ENCODE measurements around the gene TIGD4. TPM values are rescaled to one million over a fixed set of nuclear protein-coding genes. Genes with fewer than 3 reads are reported as not detected.

The TIGD4 gene
- total and polyA plus RNA-seq, 4 donors = 0.33 to 2.1 (median 0.82) TPM

- Histone ChIP-seq H3K9ac (ENCODE audit: insufficient read depth in 1 of 2, low read length in 2 of 2) (no peak overlapping the region), H3K27ac (ENCODE audit: low read depth in 1 of 2, low read length in 1 of 2) (no peak overlapping the region), H3K4me1 (ENCODE audit: control insufficient read depth in 5 of 5, insufficient read depth in 5 of 5, low read length in 5 of 5) (no peaks in the 10 kb centered on the region), H3K27me3 (ENCODE audit: control insufficient read depth in 3 of 3, insufficient read depth in 3 of 3, low read length in 2 of 3) (no peaks in the 10 kb centered on the region), H3K4me3 (no peak overlapping the region), H3K9me3 (ENCODE audit: control insufficient read depth in 4 of 4, insufficient read depth in 3 of 4, low read length in 3 of 4) (peaks cover 0 to 12% (median 1%) of the 10 kb centered on the region in 4 donors), H3K36me3 (ENCODE audit: control insufficient read depth in 4 of 4, insufficient read depth in 4 of 4, low read length in 4 of 4) (peaks cover 0 to 1% (median 0%) of the 10 kb centered on the region in 4 donors)
- 99 to 100% methylated on average over 2 of the region's 2 CpGs for WGBS, 2 donors
- DNase-seq (no peak), ATAC-seq (ENCODE audit: insufficient read depth, low FRiP score) (no peak)
- TF ChIP-seq, protein P1, sequence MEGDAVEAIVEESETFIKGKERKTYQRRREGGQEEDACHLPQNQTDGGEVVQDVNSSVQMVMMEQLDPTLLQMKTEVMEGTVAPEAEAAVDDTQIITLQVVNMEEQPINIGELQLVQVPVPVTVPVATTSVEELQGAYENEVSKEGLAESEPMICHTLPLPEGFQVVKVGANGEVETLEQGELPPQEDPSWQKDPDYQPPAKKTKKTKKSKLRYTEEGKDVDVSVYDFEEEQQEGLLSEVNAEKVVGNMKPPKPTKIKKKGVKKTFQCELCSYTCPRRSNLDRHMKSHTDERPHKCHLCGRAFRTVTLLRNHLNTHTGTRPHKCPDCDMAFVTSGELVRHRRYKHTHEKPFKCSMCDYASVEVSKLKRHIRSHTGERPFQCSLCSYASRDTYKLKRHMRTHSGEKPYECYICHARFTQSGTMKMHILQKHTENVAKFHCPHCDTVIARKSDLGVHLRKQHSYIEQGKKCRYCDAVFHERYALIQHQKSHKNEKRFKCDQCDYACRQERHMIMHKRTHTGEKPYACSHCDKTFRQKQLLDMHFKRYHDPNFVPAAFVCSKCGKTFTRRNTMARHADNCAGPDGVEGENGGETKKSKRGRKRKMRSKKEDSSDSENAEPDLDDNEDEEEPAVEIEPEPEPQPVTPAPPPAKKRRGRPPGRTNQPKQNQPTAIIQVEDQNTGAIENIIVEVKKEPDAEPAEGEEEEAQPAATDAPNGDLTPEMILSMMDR (IDR thresholded peaks at IDR 0.05; ENCODE audit: control extremely low read depth, extremely low read depth) = no peak
Observed at GRCh38 chr4:152824561-152824960, 45.0 kb upstream of the TIGD4 start.

DNA sequence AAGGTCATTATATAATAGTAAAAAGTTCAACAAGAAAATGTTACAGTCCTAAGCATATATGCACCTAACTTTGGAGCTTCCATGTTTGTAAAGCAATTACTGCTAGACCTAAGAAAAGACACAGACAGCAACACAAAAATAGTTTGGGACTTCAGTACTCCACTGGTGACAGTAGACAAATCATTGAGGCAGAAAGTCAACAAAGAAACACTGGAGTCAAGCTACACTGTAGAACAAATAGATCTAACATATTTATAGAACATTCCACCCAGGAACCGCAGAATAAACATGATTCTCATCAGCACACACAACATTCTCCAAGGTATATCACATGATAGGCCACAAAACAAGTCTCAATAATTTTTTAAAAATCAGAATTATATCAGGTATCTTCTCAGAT lies 42.8 kb upstream of the TIGD4 start:
- Histone ChIP-seq H3K9me3 (ENCODE audit: control insufficient read depth in 4 of 4, insufficient read depth in 3 of 4, low read length in 3 of 4) (peaks cover 0 to 7% (median 0%) of the 10 kb centered on the region in 4 donors), H3K36me3 (ENCODE audit: control insufficient read depth in 4 of 4, insufficient read depth in 4 of 4, low read length in 4 of 4) (peaks cover 0 to 9% (median under 1%) of the 10 kb centered on the region in 4 donors), H3K27ac (ENCODE audit: low read depth in 1 of 2, low read length in 1 of 2) (no peak overlapping the region), H3K9ac (ENCODE audit: insufficient read depth in 1 of 2, low read length in 2 of 2) (no peak overlapping the region), H3K4me3 (no peak overlapping the region), H3K27me3 (ENCODE audit: control insufficient read depth in 3 of 3, insufficient read depth in 3 of 3, low read length in 2 of 3) (no peaks in the 10 kb centered on the region), H3K4me1 (ENCODE audit: control insufficient read depth in 5 of 5, insufficient read depth in 5 of 5, low read length in 5 of 5) (peaks cover 0 to 4% (median 0%) of the 10 kb centered on the region in 5 donors)
- 97% methylated on average over 1 of the region's 1 CpG for WGBS, 2 donors
- TF ChIP-seq, protein P1 (IDR thresholded peaks at IDR 0.05; ENCODE audit: control extremely low read depth, extremely low read depth) = no peak
- no peak for DNase-seq
- ATAC-seq (ENCODE audit: insufficient read depth, low FRiP score) = no peak

GRCh38 chr4:152820073-152820472 lies 40.5 kb upstream of the TIGD4 start:
- 100% methylated on average over 2 of the region's 2 CpGs for WGBS, 2 donors

More at GRCh38 chr4:152820073-152820472, 40.5 kb upstream of the TIGD4 start:
- no peaks in the 10 kb centered on the region for H3K27me3 ChIP-seq (ENCODE audit: control insufficient read depth in 3 of 3, insufficient read depth in 3 of 3, low read length in 2 of 3)
- H3K9me3 ChIP-seq (ENCODE audit: control insufficient read depth in 4 of 4, insufficient read depth in 3 of 4, low read length in 3 of 4) = peaks cover 0 to 4% (median 1%) of the 10 kb centered on the region in 4 donors
- TF ChIP-seq, protein P1 (IDR thresholded peaks at IDR 0.05; ENCODE audit: control extremely low read depth, extremely low read depth) = no peak
- DNase-seq (no peak), ATAC-seq (ENCODE audit: insufficient read depth, low FRiP score) (no peak)
- H3K36me3 ChIP-seq (ENCODE audit: control insufficient read depth in 4 of 4, insufficient read depth in 4 of 4, low read length in 4 of 4) = peaks cover 0 to 12% (median 2%) of the 10 kb centered on the region in 4 donors
- H3K4me3 ChIP-seq = no peak overlapping the region
- H3K27ac ChIP-seq (ENCODE audit: low read depth in 1 of 2, low read length in 1 of 2) = no peak overlapping the region
- H3K4me1 ChIP-seq (ENCODE audit: control insufficient read depth in 5 of 5, insufficient read depth in 5 of 5, low read length in 5 of 5) = peaks cover 0 to 4% (median 0%) of the 10 kb centered on the region in 5 donors
- no peak overlapping the region for H3K9ac ChIP-seq (ENCODE audit: insufficient read depth in 1 of 2, low read length in 2 of 2)
